ENCODE results near the gene ENTPD6.

GRCh38 chr20:25191689-25192088 is 3.8 kb upstream of the ENTPD6 start:
- TF ChIP-seq CTCF (IDR thresholded peaks at IDR 0.05; ENCODE audit: poor library complexity) (no peak), EZH2 (IDR thresholded peaks at IDR 0.05; ENCODE audit: borderline replicate concordance) (no peak), EZH2phosphoT487 (IDR thresholded peaks at IDR 0.05; ENCODE audit: low read depth, severe bottlenecking, unreplicated experiment) (no peak)
